ENCODE measurements around the gene DGCR8. TPM values are rescaled to one million over a fixed set of nuclear protein-coding genes. Genes with fewer than 3 reads are reported as not detected.
"Not testable (repeated sequence)": the region's sequence is repeated elsewhere in the genome, so short reads cannot be mapped to it uniquely, and the experiment has no call there.

The DGCR8 gene
- total RNA-seq, 1 experiment from 2014 or later, result 41.7 TPM

- intact Hi-C loops (cut with micrococcal nuclease), result no loop called here
- Histone ChIP-seq H3K9ac (ENCODE audit: low read length) (no peak overlapping the region), H3F3A (ENCODE audit: low read length, unreplicated experiment) (no peaks in the 10 kb centered on the region), H3K27ac (ENCODE audit: low read length) (no peak overlapping the region), H3K4me1 (ENCODE audit: insufficient read depth, low read length) (no peaks in the 10 kb centered on the region; the same call in 1 of the 2 replicates), H3K9me3 (ENCODE audit: low read length) (no peaks in the 10 kb centered on the region), H3K36me3 (ENCODE audit: low read depth, low read length) (no peaks in the 10 kb centered on the region), H3K79me2 (ENCODE audit: low read length) (no peaks in the 10 kb centered on the region), H3K4me3 (ENCODE audit: low read length) (no peak overlapping the region), H3K4me2 (ENCODE audit: low read length) (no peak overlapping the region), H3K27me3 (ENCODE audit: low read length) (no peaks in the 10 kb centered on the region), H3K9me2 (replicated peaks; ENCODE audit: low read length) (no peaks in the 10 kb centered on the region), H4K20me1 (ENCODE audit: low read length) (no peaks in the 10 kb centered on the region), H2AFZ (ENCODE audit: low read length) (no peak overlapping the region)
- POLR2A ChIA-PET (ENCODE audit: unreplicated experiment), result no interaction called here
- CTCF ChIA-PET, result no interaction called here
- DNase-seq (no peak), ATAC-seq (no peak)
- TF ChIP-seq EZH2phosphoT487 (IDR thresholded peaks at IDR 0.05; ENCODE audit: borderline replicate concordance, low read length) (no peak), CTCF (conservative IDR thresholded peaks at IDR 0.05; ENCODE audit: low read depth, low read length) (no peak), EZH2 (IDR thresholded peaks at IDR 0.05; ENCODE audit: low read length, unreplicated experiment) (no peak)
- no TSS peak for BruUV-seq (replicated peaks)
Observed at GRCh38 chr22:20066617-20067383, 13.2 kb upstream of the DGCR8 start.

DNA sequence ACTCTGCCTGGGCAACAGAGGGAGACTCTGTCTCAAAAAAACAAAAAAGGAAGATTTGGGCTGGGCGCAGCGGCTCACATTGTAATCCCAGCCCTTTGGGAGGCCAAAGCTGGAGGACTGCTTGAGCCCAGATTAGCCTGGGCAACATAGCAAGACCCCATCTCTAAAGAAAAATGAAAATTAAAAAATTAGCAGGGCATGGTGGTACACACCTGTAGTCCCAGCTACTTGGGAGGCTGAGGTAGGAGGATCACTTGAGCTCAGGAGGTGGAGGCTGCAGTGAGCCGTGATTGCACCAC, 12.7 kb upstream of the DGCR8 start:
- POLR2A ChIA-PET (ENCODE audit: unreplicated experiment); ATAC-seq; BruUV-seq (replicated peaks); DNase-seq; H3K9me2 ChIP-seq (replicated peaks; ENCODE audit: low read length); H3K36me3 ChIP-seq (ENCODE audit: low read depth, low read length); H3K4me3 ChIP-seq (ENCODE audit: low read length); H3K27me3 ChIP-seq (ENCODE audit: low read length); H2AFZ ChIP-seq (ENCODE audit: low read length); CTCF ChIA-PET; H3K79me2 ChIP-seq (ENCODE audit: low read length); H3F3A ChIP-seq (ENCODE audit: low read length, unreplicated experiment); intact Hi-C loops (cut with micrococcal nuclease); H3K9me3 ChIP-seq (ENCODE audit: low read length); H3K4me2 ChIP-seq (ENCODE audit: low read length); H3K27ac ChIP-seq (ENCODE audit: low read length); H4K20me1 ChIP-seq (ENCODE audit: low read length); H3K9ac ChIP-seq (ENCODE audit: low read length); H3K4me1 ChIP-seq (ENCODE audit: insufficient read depth, low read length): not testable (repeated sequence)

DNA sequence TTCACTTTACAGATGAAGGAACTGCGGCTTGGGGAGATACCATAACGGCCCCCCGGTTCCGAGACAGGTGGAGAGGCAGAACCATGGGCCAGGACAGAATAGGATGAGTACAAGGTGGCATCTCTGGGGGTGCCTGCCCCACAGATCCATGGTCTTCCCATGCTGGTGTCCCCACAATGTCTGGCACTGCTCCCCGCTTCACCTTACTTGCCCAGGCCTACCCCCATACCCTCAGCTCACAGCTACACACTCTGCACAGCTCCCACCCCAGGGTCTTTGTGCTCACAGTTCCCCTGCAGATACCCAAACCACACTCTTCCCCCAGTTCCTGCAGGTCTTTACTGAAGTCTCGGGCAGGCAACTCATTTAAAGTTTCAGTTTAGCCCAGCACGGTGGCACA, 11.4 kb upstream of the DGCR8 start:
- H3K9me3 ChIP-seq (ENCODE audit: low read length), result no peaks in the 10 kb centered on the region
- H3K79me2 ChIP-seq (ENCODE audit: low read length), result no peaks in the 10 kb centered on the region
- no peaks in the 10 kb centered on the region for H3K27me3 ChIP-seq (ENCODE audit: low read length)
- no peak overlapping the region for H2AFZ ChIP-seq (ENCODE audit: low read length)
- H3K9me2 ChIP-seq (replicated peaks; ENCODE audit: low read length), result no peaks in the 10 kb centered on the region
- no peak overlapping the region for H3K4me3 ChIP-seq (ENCODE audit: low read length)
- H3K36me3 ChIP-seq (ENCODE audit: low read depth, low read length), result no peaks in the 10 kb centered on the region
- H4K20me1 ChIP-seq (ENCODE audit: low read length), result no peaks in the 10 kb centered on the region
- no peak overlapping the region for H3K27ac ChIP-seq (ENCODE audit: low read length)
- ATAC-seq, result no peak
- POLR2A ChIA-PET (ENCODE audit: unreplicated experiment), result interaction anchor here (0.6 kb wide), 1 partner anchor 279 kb away, joined by 4 read pairs; no protein-coding TSS in a partner anchor
- TF ChIP-seq CTCF (conservative IDR thresholded peaks at IDR 0.05; ENCODE audit: low read depth, low read length) (no peak), EZH2 (IDR thresholded peaks at IDR 0.05; ENCODE audit: low read length, unreplicated experiment) (no peak), EZH2phosphoT487 (IDR thresholded peaks at IDR 0.05; ENCODE audit: borderline replicate concordance, low read length) (no peak)
- intact Hi-C loops (cut with micrococcal nuclease), result no loop called here
- no peak overlapping the region for H3K4me2 ChIP-seq (ENCODE audit: low read length)
- no TSS peak for BruUV-seq (replicated peaks)
- no peak overlapping the region for H3K9ac ChIP-seq (ENCODE audit: low read length)
- CTCF ChIA-PET, result no interaction called here
- H3F3A ChIP-seq (ENCODE audit: low read length, unreplicated experiment), result no peaks in the 10 kb centered on the region
- DNase-seq, result no peak
- no peaks in the 10 kb centered on the region for H3K4me1 ChIP-seq (ENCODE audit: insufficient read depth, low read length)
